Stimulated activated CD4-positive, alpha-beta T cell treated with anti-CD3 and anti-CD28 coated beads, Interleukin-15, amount 100 ng/mL, for 1 hour (primary cell): Measurements from ENCODE around the gene NOD1.

Experiments
- DNase-seq, 2 donors: peaks; one replicate each; pipeline ENCODE4 v3.0.0-alpha.2; 2020; ENCODE audit warnings: low read depth in 1 of 2, low spot score in 1 of 2

The NOD1 gene

GRCh38 chr7:30471205-30471604, 7.4 kb downstream of the NOD1 start:
- DNase-seq, result no peak

GRCh38 chr7:30470771-30471170, 7.8 kb downstream of the NOD1 start:
- no peak for DNase-seq

- DNase-seq, result no peak
Observed at GRCh38 chr7:30470163-30470770, 8.3 kb downstream of the NOD1 start.

GRCh38 chr7:30469303-30469702, 9.3 kb downstream of the NOD1 start:
- DNase-seq, result no peak

GRCh38 chr7:30468791-30469190, 9.8 kb downstream of the NOD1 start:
- no peak for DNase-seq

GRCh38 chr7:30468041-30468440, 10.5 kb downstream of the NOD1 start:
- no peak for DNase-seq

GRCh38 chr7:30467271-30467670, 11.3 kb downstream of the NOD1 start:
- no peak for DNase-seq

- no peak for DNase-seq
Observed at GRCh38 chr7:30466266-30466665, 12.3 kb downstream of the NOD1 start.

GRCh38 chr7:30465811-30466180, 12.8 kb downstream of the NOD1 start:
- no peak for DNase-seq

- DNase-seq, result no peak
Observed at GRCh38 chr7:30465046-30465810, 13.4 kb downstream of the NOD1 start.

GRCh38 chr7:30464231-30464671, 14.3 kb downstream of the NOD1 start:
- DNase-seq, result no peak

GRCh38 chr7:30463405-30464145, 15.0 kb downstream of the NOD1 start:
- no peak for DNase-seq

- DNase-seq, result no peak
Observed at GRCh38 chr7:30462179-30462578, 16.4 kb downstream of the NOD1 start.

GRCh38 chr7:30460246-30460633, 18.3 kb downstream of the NOD1 start:
- DNase-seq, result no peak

- DNase-seq, result no peak
Observed at GRCh38 chr7:30459591-30460245, 18.9 kb downstream of the NOD1 start.

GRCh38 chr7:30458311-30458710, 20.3 kb downstream of the NOD1 start:
- DNase-seq, result no peak

GRCh38 chr7:30453921-30454320, 24.7 kb downstream of the NOD1 start:
- DNase-seq, result no peak

GRCh38 chr7:30453016-30453415, 25.6 kb downstream of the NOD1 start:
- DNase-seq, result no peak

GRCh38 chr7:30452280-30452930, 26.2 kb downstream of the NOD1 start:
- DNase-seq, result no peak

GRCh38 chr7:30451539-30452279, 26.9 kb downstream of the NOD1 start:
- no peak for DNase-seq
